Stimulated activated CD4-positive, alpha-beta T cell treated with anti-CD3 and anti-CD28 coated beads, Interleukin-4, amount 100 ng/mL, for 4 hours (primary cell): ENCODE results near the gene LAPTM4A.
"Not testable (repeated sequence)": the region's sequence is repeated elsewhere in the genome, so short reads cannot be mapped to it uniquely, and the experiment has no call there.

Experiments used
- DNase-seq, 2 experiments: peaks; one replicate each; pipeline ENCODE4 v3.0.0-alpha.2; 2020

LAPTM4A gene

GRCh38 chr2:20074901-20075300 is 23.5 kb upstream of the LAPTM4A start:
- no peak for DNase-seq

- not testable (repeated sequence) for DNase-seq
Observed at GRCh38 chr2:20074046-20074648, 22.7 kb upstream of the LAPTM4A start.

GRCh38 chr2:20073460-20073859 is 22.0 kb upstream of the LAPTM4A start:
- no peak for DNase-seq

- DNase-seq = no peak
Observed at GRCh38 chr2:20072436-20073158, 21.2 kb upstream of the LAPTM4A start.

- DNase-seq = no peak
Observed at GRCh38 chr2:20071397-20072383, 20.3 kb upstream of the LAPTM4A start.

- no peak for DNase-seq
Observed at GRCh38 chr2:20069756-20070155, 18.3 kb upstream of the LAPTM4A start.

- DNase-seq = no peak
Observed at GRCh38 chr2:20067992-20068584, 16.7 kb upstream of the LAPTM4A start.

GRCh38 chr2:20065885-20066602 is 14.6 kb upstream of the LAPTM4A start:
- no peak for DNase-seq

GRCh38 chr2:20064841-20065240 is 13.4 kb upstream of the LAPTM4A start:
- DNase-seq = no peak

- DNase-seq = no peak
Observed at GRCh38 chr2:20064421-20064820, 13.0 kb upstream of the LAPTM4A start.

GRCh38 chr2:20062615-20063545 is 11.5 kb upstream of the LAPTM4A start:
- peak in 1 of 2 experiments; percentile 9 for DNase-seq

- no peak for DNase-seq
Observed at GRCh38 chr2:20061940-20062339, 10.5 kb upstream of the LAPTM4A start.

- DNase-seq = no peak
Observed at GRCh38 chr2:20061476-20061875, 10.0 kb upstream of the LAPTM4A start.

GRCh38 chr2:20060106-20060505 is 8.7 kb upstream of the LAPTM4A start:
- no peak for DNase-seq

GRCh38 chr2:20057268-20057667 is 5.8 kb upstream of the LAPTM4A start:
- DNase-seq = no peak

- DNase-seq = no peak
Observed at GRCh38 chr2:20054931-20055330, 3.5 kb upstream of the LAPTM4A start.

- DNase-seq = no peak
Observed at GRCh38 chr2:20054119-20054518, 2.7 kb upstream of the LAPTM4A start.

GRCh38 chr2:20052861-20053281 is 1.4 kb upstream of the LAPTM4A start:
- no peak for DNase-seq

- DNase-seq = no peak
Observed at GRCh38 chr2:20052229-20052851, 912 bp upstream of the LAPTM4A start.

GRCh38 chr2:20050646-20051531 is 539 bp downstream of the LAPTM4A start:
- DNase-seq = peak; percentile 3 to 9
